Thyroid gland (tissue), 4 donors: ENCODE measurements around the gene CCR7.

Experiments used
- CTCF ChIP-seq, 6 experiments: fragments of 200-600 bp in 3 of 6; fragments of 450-650 bp in 3 of 6; sonication (generic) in 3 of 6; IDR thresholded peaks; one replicate each; pipeline ENCODE4 v1.5.1; 2016 to 2019; ENCODE audit warnings: antibody characterized with exemption in 6 of 6, mild to moderate bottlenecking in 2 of 6, inconsistent platforms in 1 of 6, moderate library complexity in 1 of 6
- POLR2A ChIP-seq, 2 donors: fragments of 450-650 bp; IDR thresholded peaks; one replicate each; pipeline ENCODE4 v1.6.1; 2017; ENCODE audit warnings: antibody characterized with exemption in 2 of 2, mild to moderate bottlenecking in 2 of 2, moderate library complexity in 1 of 2

DNA sequence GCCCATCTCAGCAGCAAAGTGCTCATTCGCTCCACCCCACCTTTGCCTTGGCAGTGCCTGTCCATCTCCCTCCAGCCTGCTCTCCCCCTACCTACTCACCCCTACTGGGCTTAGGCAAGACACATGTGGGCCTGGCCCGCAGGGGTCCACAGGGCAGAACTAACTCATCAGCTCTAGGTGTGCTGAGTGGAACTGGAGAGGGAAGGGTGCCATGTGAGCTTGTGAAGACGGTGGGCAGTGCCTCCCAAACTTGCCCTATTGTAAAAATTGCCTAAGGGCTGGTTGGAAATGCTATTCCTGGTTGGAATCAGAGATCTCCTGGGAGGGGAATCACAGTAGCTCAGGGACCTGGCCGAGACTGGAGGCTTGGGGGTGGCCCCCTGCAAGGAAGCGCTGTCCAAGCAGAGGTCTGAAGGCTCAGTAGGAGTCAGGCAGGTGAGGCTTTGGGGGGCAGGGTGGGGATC lies 34.7 kb downstream of the CCR7 start:
- TF ChIP-seq CTCF (IDR thresholded peaks at IDR 0.05) (no peak), POLR2A (IDR thresholded peaks at IDR 0.05) (no peak)
